GM10847 (cell line): ENCODE data around the gene LRFN5.

Source experiments
- POLR2A ChIP-seq: IDR thresholded peaks from 2 replicates; pipeline ENCODE4 v1.6.1; 2011; ENCODE audit not compliant: insufficient read length; ENCODE audit errors: extremely low read depth

The LRFN5 gene

GRCh38 chr14:41606532-41607303, at the start of gene LRFN5:
Gene LRFN5, plus strand, starts transcription at chr14:41606876.
- TF ChIP-seq POLR2A = no peak

GRCh38 chr14:41558490-41558889, 48.2 kb upstream of the LRFN5 start:
- TF ChIP-seq POLR2A = no peak

GRCh38 chr14:41568979-41569378, 37.7 kb upstream of the LRFN5 start:
- no peak for TF ChIP-seq POLR2A

GRCh38 chr14:41570415-41571155, 36.1 kb upstream of the LRFN5 start:
- no peak for TF ChIP-seq POLR2A

GRCh38 chr14:41586237-41586636, 20.4 kb upstream of the LRFN5 start:
- no peak for TF ChIP-seq POLR2A

DNA sequence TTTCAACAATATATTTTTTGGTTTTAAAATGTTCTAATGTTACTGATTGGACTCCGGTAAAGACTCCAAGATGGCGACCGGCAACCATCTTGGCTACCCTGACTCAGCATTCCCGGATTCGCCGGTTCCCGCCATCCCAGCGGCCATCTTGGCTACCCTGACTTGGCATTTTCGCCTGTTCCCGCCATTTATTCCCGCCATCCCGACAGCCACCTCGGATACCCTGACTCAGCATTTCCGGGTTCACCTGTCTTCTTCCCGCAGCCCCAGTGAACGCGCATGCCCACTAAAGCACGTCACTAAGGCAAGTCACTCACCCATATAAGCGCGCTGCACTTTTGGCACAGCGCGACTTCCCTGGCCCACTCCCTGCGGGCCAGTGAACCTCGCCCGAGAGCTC, 9.0 kb upstream of the LRFN5 start:
- no peak for TF ChIP-seq POLR2A

DNA sequence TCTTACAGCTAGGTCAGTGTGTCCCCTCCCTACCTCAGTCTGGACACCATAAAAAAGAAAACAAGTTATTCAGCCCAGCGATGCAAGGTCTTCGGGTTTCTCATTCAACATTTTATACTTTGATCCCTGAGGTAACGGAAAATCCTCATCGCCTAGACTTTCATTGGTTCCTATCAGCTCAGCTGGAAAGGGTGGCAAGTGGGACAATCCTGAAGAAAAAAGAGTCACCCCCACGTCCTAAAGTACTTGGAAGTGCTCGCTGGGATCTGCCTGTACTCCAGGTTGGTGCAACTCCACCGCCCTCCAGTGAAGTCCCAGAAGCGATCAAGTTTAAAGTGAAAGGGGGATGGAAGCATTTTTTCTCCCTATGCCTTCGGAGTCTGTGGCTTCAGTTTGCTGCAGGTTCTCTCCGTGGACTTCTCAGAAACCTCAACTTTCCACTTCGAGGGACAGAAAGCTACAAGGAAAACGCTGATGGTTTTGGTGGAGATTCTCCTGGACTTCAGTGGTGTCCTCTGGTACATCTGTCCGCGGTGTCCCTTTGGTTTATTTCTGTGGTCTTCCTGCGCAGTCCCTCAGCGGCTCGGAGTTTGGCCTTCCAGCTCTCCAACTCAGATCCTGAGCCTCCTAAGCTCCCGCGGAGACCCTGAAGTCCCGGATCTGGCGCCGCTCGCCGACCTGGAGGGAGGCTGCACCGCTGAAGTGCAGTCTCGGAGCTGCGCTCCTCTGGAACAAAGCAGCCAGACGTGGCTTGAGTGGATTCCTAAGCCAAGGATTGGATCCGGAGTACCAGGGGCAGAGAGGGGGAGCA, 1.8 kb upstream of the LRFN5 start:
- TF ChIP-seq POLR2A = no peak

- no peak for TF ChIP-seq POLR2A
These were observed 960 bp upstream of the LRFN5 start for GRCh38 chr14:41605550-41606281.

DNA sequence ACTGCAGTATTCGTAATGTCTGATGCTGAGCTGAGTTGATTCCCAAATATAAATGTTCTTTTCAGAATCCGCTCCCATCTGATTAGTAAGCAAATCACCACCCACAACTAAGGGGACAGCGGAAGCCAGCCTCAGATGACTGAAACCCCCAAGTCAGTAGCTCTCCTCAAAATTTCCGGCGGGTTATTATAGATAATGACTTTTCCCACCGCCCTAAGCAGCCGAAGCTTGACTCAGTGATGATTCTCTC, 469 bp upstream of the LRFN5 start:
- no peak for TF ChIP-seq POLR2A

GRCh38 chr14:41607304-41607775, 664 bp downstream of the LRFN5 start:
- no peak for TF ChIP-seq POLR2A

DNA sequence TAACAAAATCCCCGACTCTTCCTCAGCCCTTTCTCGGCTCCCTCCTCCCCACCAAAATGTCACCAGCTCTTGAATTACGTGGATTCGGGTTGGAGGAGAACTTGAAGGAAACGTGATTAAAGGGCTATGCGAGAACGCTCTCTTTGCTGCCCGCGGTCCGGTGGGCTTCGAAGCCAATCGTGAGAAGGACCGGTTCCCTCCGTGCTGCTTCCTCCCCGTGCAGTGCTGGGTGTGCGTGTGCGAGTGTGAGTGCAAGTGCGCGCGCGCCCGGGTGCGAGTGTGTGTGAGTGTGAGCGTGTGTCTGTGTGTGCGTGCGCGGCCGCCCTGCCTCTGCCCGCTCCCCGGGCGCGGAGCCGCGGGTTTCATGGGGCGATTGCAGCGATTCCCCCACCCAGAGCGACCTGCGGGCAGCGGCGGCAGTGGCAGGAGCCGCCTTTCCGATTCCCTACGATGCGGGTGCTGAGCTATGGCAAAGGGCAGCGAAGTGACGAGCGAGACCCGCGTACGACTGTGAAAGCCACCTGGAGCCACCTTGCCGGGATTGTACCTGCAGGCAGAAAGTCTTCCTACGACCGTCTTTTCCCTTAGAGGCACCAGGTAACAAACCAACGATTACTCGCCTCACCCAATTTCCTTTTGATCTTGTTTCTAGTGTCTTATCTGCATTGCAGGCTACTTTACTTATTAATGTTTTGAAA, 1.4 kb downstream of the LRFN5 start:
- no peak for TF ChIP-seq POLR2A

DNA sequence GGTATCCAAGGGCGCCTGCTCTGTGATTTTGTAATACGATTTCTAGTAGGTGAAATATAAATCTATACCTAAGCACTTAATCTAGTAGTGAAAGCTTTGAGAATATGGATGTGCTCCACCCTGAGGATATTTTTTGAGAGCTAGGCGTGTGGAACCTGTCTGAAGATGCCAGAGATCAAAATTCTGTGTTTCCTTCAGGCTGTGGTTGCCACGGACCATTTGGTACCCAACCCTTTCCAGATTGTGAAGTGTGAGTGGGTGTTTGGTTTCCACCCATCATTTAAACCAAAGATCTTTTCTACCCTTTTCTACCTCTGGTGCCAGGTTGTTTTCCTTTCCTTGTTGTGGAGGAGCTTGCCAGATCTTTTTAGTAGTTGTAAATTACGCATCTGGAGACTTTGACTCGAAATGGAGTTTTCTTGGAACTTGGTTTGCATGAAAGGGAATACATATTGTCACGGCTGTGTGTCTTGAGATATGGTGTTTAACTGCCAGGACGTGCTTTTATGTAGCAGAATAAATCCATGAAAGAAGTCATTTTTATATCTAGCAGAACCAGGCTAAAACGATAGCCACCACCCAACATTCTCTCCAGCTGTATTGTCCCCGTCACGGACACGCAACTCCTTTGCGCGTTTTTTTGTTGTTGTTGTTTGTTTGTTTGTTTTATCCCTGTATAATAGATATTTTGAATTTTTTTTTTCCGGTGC, 2.2 kb downstream of the LRFN5 start:
- no peak for TF ChIP-seq POLR2A

DNA sequence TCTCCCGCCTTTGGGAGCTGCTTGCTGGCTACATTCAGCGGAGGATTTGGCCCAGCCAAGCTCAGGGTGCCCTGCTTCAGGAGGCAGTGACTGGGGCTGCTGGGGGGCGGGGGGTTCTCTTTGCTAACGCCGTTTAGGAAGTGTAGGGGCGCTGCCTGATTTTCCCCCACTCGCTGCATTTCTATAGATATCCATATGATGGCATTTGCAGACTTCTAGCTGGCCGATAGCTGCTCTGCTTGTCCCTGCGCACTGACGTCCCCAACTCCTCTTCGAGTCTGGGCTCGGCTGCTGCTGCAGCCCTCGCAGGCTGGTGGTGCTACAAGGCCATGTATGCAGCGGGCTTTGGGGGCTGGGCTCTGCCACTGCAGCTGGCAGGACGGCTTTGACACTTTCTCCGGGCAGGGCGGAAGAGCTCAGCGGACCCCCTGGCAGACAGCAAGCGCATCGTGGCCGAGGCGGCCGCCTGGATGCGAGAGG, 3.1 kb downstream of the LRFN5 start:
- no peak for TF ChIP-seq POLR2A
